Calu3 (cell line): Measurements from ENCODE around the gene BBIP1. TPM values are rescaled to one million over a fixed set of nuclear protein-coding genes. Genes with fewer than 3 reads are reported as not detected.
A peak's percentile ranks its signal among the peaks of the same experiment; 100 is the strongest.

Experiments
- BruUV-seq: library from RNA; stranded (reverse); fragments of 400-500 nt; replicated peaks from 2 replicates; lab custom pipeline; 2021; lab: Mats Ljungman, UMichigan
- CTCF ChIA-PET: fragments of 300-600 bp; sonication (Branson Sonifier 250); formaldehyde crosslinking; loops from one replicate; lab custom pipeline; 2022; ENCODE audit warnings: antibody characterized with exemption; lab: Charles Lee
- DNase-seq: peaks from one replicate; pipeline ENCODE4 v3.0.0; 2022
- H3K27ac Mint-ChIP-seq: one replicate; pipeline ENCODE4 v1.8.0; 2022; ENCODE audit warnings: mixed read lengths; ENCODE audit not compliant: unreplicated experiment
- H3K27me3 Mint-ChIP-seq: one replicate; pipeline ENCODE4 v1.8.0; 2022; ENCODE audit warnings: mixed read lengths; ENCODE audit not compliant: unreplicated experiment
- H3K36me3 Mint-ChIP-seq: one replicate; pipeline ENCODE4 v1.8.0; 2022; ENCODE audit warnings: mild to moderate bottlenecking, moderate library complexity, mixed read lengths; ENCODE audit not compliant: insufficient read depth, unreplicated experiment
- H3K4me1 Mint-ChIP-seq: one replicate; pipeline ENCODE4 v1.8.0; 2022; ENCODE audit warnings: mild to moderate bottlenecking, low read depth, mixed read lengths; ENCODE audit not compliant: unreplicated experiment
- H3K4me3 Mint-ChIP-seq: one replicate; pipeline ENCODE4 v1.8.0; 2022; ENCODE audit warnings: mild to moderate bottlenecking, low read depth, moderate library complexity, mixed read lengths; ENCODE audit not compliant: unreplicated experiment
- H3K9me3 Mint-ChIP-seq: one replicate; pipeline ENCODE4 v1.8.0; 2022; ENCODE audit warnings: low read depth, mixed read lengths; ENCODE audit not compliant: unreplicated experiment
- CTCF ChIP-seq: fragments of 200-600 bp; IDR thresholded peaks from one replicate; pipeline ENCODE4 v1.8.0; 2022; ENCODE audit warnings: antibody characterized with exemption; ENCODE audit not compliant: unreplicated experiment
- intact Hi-C: fragments of 100-400 bp; cut with micrococcal nuclease; formaldehyde crosslinking; loops from one replicate; pipeline ENCODE4 v1.10.0; 2022; ENCODE audit not compliant: unreplicated experiment
- total RNA-seq: library from RNA; stranded (reverse); gene quantifications from 2 replicates; pipeline ENCODE4 v1.2.3, GENCODE V29; 2022

Gene BBIP1
- total RNA-seq, 1 experiment from 2014 or later: 15.8 TPM

GRCh38 chr10:110873951-110874350, 45.0 kb downstream of the BBIP1 start:
- Mint-ChIP-seq H3K36me3 (peaks cover 25% of the 10 kb centered on the region), H3K27ac (no peak overlapping the region), H3K4me1 (peaks cover 18% of the 10 kb centered on the region), H3K9me3 (no peaks in the 10 kb centered on the region), H3K27me3 (no peaks in the 10 kb centered on the region), H3K4me3 (no peak overlapping the region)
- intact Hi-C loops: no loop called here
- DNase-seq: no peak
- CTCF ChIA-PET: no interaction called here
- no TSS peak for BruUV-seq
- no peak for TF ChIP-seq CTCF

- H3K36me3 Mint-ChIP-seq: peaks cover 25% of the 10 kb centered on the region
- no peak for TF ChIP-seq CTCF
- H3K9me3 Mint-ChIP-seq: no peaks in the 10 kb centered on the region
- H3K4me1 Mint-ChIP-seq: peaks cover 18% of the 10 kb centered on the region
- TSS peak; percentile 64 for BruUV-seq
- no peaks in the 10 kb centered on the region for H3K27me3 Mint-ChIP-seq
- DNase-seq: no peak
- H3K27ac Mint-ChIP-seq: peak overlapping the region; percentile 33
- intact Hi-C loops: no loop called here
- CTCF ChIA-PET: interaction anchor here (0.8 kb wide), 1 partner anchor 71 kb away, joined by 3 read pairs; no protein-coding TSS in a partner anchor
- H3K4me3 Mint-ChIP-seq: peak overlapping the region; percentile 81
These were observed 45.7 kb downstream of the BBIP1 start for GRCh38 chr10:110872984-110873923.

- peaks cover 25% of the 10 kb centered on the region for H3K36me3 Mint-ChIP-seq
- intact Hi-C loops: no loop called here
- peaks cover 18% of the 10 kb centered on the region for H3K4me1 Mint-ChIP-seq
- peak overlapping the region; percentile 81 for H3K4me3 Mint-ChIP-seq
- TF ChIP-seq CTCF: no peak
- H3K27me3 Mint-ChIP-seq: no peaks in the 10 kb centered on the region
- CTCF ChIA-PET: interaction anchor here (0.8 kb wide), 1 partner anchor 70 kb away, joined by 3 read pairs; no protein-coding TSS in a partner anchor
- H3K27ac Mint-ChIP-seq: peak overlapping the region; percentile 96
- H3K9me3 Mint-ChIP-seq: no peaks in the 10 kb centered on the region
- peak; percentile 38 for DNase-seq
- BruUV-seq: no TSS peak
These were observed 46.6 kb downstream of the BBIP1 start for GRCh38 chr10:110872145-110872983.
